ENCODE data around the gene SPRR2B.
"Not testable (repeated sequence)": the region's sequence is repeated elsewhere in the genome, so short reads cannot be mapped to it uniquely, and the experiment has no call there.

Gene SPRR2B

GRCh38 chr1:153071511-153071910 lies at the start of gene SPRR2B:
SPRR2B (minus strand) TSS chr1:153071611; CDS start chr1:153070839, 772 bp downstream.
- no peak for DNase-seq (ENCODE audit: low read depth)

GRCh38 chr1:153120945-153121344 lies 49.5 kb upstream of the SPRR2B start:
- DNase-seq (ENCODE audit: low read depth), result no peak

GRCh38 chr1:153119491-153119971 lies 48.1 kb upstream of the SPRR2B start:
- DNase-seq (ENCODE audit: low read depth), result no peak

- not testable (repeated sequence) for DNase-seq (ENCODE audit: low read depth)
These were observed 43.9 kb upstream of the SPRR2B start for GRCh38 chr1:153115264-153115663.

GRCh38 chr1:153113416-153113815 lies 42.0 kb upstream of the SPRR2B start, which contains the start of gene SPRR2F:
SPRR2F (minus strand) TSS chr1:153113516; CDS start chr1:153112733, 783 bp downstream.
- DNase-seq (ENCODE audit: low read depth), result no peak

GRCh38 chr1:153112454-153112853 lies 41.0 kb upstream of the SPRR2B start:
- not testable (repeated sequence) for DNase-seq (ENCODE audit: low read depth)

- DNase-seq (ENCODE audit: low read depth), result no peak
These were observed 28.8 kb upstream of the SPRR2B start for GRCh38 chr1:153100245-153100644.

GRCh38 chr1:153099461-153100045 lies 28.1 kb upstream of the SPRR2B start:
- no peak for DNase-seq (ENCODE audit: low read depth)

- DNase-seq (ENCODE audit: low read depth), result no peak
These were observed 24.4 kb upstream of the SPRR2B start for GRCh38 chr1:153095764-153096163.

- no peak for DNase-seq (ENCODE audit: low read depth)
These were observed 23.0 kb upstream of the SPRR2B start, which contains the start of gene SPRR2E for GRCh38 chr1:153094426-153094825. SPRR2E (minus strand) TSS chr1:153094526; CDS start chr1:153093751, 775 bp downstream.

GRCh38 chr1:153087652-153088051 lies 16.2 kb upstream of the SPRR2B start:
- DNase-seq (ENCODE audit: low read depth), result no peak

- DNase-seq (ENCODE audit: low read depth), result no peak
These were observed 10.3 kb upstream of the SPRR2B start for GRCh38 chr1:153081736-153082135.

GRCh38 chr1:153072806-153073726 lies 1.7 kb upstream of the SPRR2B start:
- DNase-seq (ENCODE audit: low read depth), result no peak

- DNase-seq (ENCODE audit: low read depth), result no peak
These were observed 1.2 kb downstream of the SPRR2B start for GRCh38 chr1:153070243-153070642.

- no peak for DNase-seq (ENCODE audit: low read depth)
These were observed 12.3 kb downstream of the SPRR2B start for GRCh38 chr1:153058826-153059784.

GRCh38 chr1:153058154-153058553 lies 13.3 kb downstream of the SPRR2B start:
- no peak for DNase-seq (ENCODE audit: low read depth)

- DNase-seq (ENCODE audit: low read depth), result no peak
These were observed 14.0 kb downstream of the SPRR2B start, which contains the start of gene SPRR2A for GRCh38 chr1:153057375-153057774. SPRR2A (minus strand) TSS chr1:153057512; CDS start chr1:153056735, 777 bp downstream.

GRCh38 chr1:153056111-153056510 lies 15.3 kb downstream of the SPRR2B start:
- not testable (repeated sequence) for DNase-seq (ENCODE audit: low read depth)

- no peak for DNase-seq (ENCODE audit: low read depth)
These were observed 22.2 kb downstream of the SPRR2B start for GRCh38 chr1:153049211-153049610.

- DNase-seq (ENCODE audit: low read depth), result no peak
These were observed 30.3 kb downstream of the SPRR2B start, which contains the start of gene SPRR2D for GRCh38 chr1:153040950-153041631. SPRR2D (minus strand) TSS chr1:153041120; CDS start chr1:153040346, 774 bp downstream.

GRCh38 chr1:153035211-153035610 lies 36.2 kb downstream of the SPRR2B start:
- DNase-seq (ENCODE audit: low read depth), result no peak
